Vagina (tissue), 2 donors: Measurements from ENCODE around the gene ZNF780A.

Experiments used
- CTCF ChIP-seq, 3 experiments: fragments of 450-650 bp in 2 of 3; fragments of 200-600 bp in 1 of 3; sonication (generic) in 1 of 3; IDR thresholded peaks; one replicate each; pipeline ENCODE4 v1.5.1; 2017 to 2019; ENCODE audit warnings: antibody characterized with exemption in 3 of 3, mild to moderate bottlenecking in 2 of 3, moderate library complexity in 2 of 3
- POLR2AphosphoS5 ChIP-seq, 2 donors: sonication (generic); formaldehyde crosslinking; IDR thresholded peaks; one replicate each; pipeline ENCODE4 v1.9.0; 2017; ENCODE audit warnings: antibody characterized with exemption in 2 of 2, mild to moderate bottlenecking in 2 of 2, low read depth in 1 of 2; ENCODE audit not compliant: insufficient read depth in 1 of 2

- TF ChIP-seq CTCF (IDR thresholded peaks at IDR 0.05) (peak; percentile 18 to 64 (median 47)), POLR2AphosphoS5 (IDR thresholded peaks at IDR 0.05; ENCODE audit: insufficient read depth in 1 of 2, low read depth in 1 of 2) (no peak)
These were observed 49.0 kb upstream of the ZNF780A start for GRCh38 chr19:40139533-40140287.
